OCI-LY1 (cell line): ENCODE results near the gene AUH.

Experiments used
- CTCF ChIP-seq: fragments of 200-600 bp; sonication (generic), shearing (Covaris generic); IDR thresholded peaks from 2 replicates; pipeline ENCODE4 v1.5.1; 2017; ENCODE audit warnings: mild to moderate bottlenecking, antibody characterized with exemption, low read length, moderate library complexity, mixed read lengths
- EZH2 ChIP-seq: fragments of 200-600 bp; sonication (generic), shearing (Covaris generic); IDR thresholded peaks from 2 replicates; pipeline ENCODE4 v1.8.0; 2017; ENCODE audit warnings: borderline replicate concordance, mixed run types, mild to moderate bottlenecking, antibody characterized with exemption, low read length, moderate library complexity, mixed read lengths

DNA sequence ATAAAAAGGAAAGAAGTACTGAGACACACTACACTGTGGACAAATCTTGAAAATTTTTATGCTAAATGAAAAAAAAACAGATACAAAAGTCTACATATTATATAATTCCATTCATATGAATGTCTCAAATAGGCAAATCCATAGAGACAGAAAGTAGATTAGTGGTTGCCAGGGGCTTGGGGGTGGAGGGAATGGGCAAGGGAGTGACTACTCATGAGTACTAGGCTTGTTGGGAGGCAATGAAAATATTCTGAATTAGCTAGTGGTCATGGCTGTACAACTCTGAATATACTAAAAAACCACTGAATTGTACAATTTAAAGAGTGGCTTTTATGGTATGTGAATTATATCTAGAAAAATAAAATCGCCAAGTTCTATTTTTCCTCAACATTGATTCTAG lies 154.9 kb downstream of the AUH start:
- TF ChIP-seq CTCF, result no peak
- TF ChIP-seq EZH2, result no peak
